DOHH2 (cell line): ENCODE results near the gene SNX9.

Experiments used
- H3F3A ChIP-seq: fragments of 200-600 bp; sonication (generic), shearing (Covaris generic); 2 replicates; pipeline ENCODE4 v1.6.0; 2016; ENCODE audit warnings: antibody characterized with exemption, mild to moderate bottlenecking; ENCODE audit not compliant: control insufficient read depth, insufficient read depth
- H3K27ac ChIP-seq: fragments of 200-600 bp; sonication (generic); 2 replicates; pipeline ENCODE4 v1.5.1; 2014; ENCODE audit warnings: low read depth, mild to moderate bottlenecking, low read length, moderate library complexity
- H3K27me3 ChIP-seq: fragments of 200-600 bp; sonication (generic); 2 replicates; pipeline ENCODE4 v1.6.1; 2014; ENCODE audit warnings: mild to moderate bottlenecking, low read length, mixed read lengths; ENCODE audit not compliant: control insufficient read depth
- H3K36me3 ChIP-seq: fragments of 200-600 bp; sonication (generic); 2 replicates; pipeline ENCODE4 v1.6.1; 2014; ENCODE audit warnings: mild to moderate bottlenecking, low read length, moderate library complexity, mixed read lengths; ENCODE audit not compliant: control insufficient read depth
- H3K4me1 ChIP-seq: fragments of 200-600 bp; sonication (generic); 2 replicates; pipeline ENCODE4 v1.6.1; 2014; ENCODE audit warnings: mild to moderate bottlenecking, low read length, mixed read lengths; ENCODE audit not compliant: control insufficient read depth
- H3K4me2 ChIP-seq: fragments of 200-600 bp; sonication (generic); 2 replicates; pipeline ENCODE4 v1.6.0; 2014; ENCODE audit warnings: mild to moderate bottlenecking, low read length, moderate library complexity
- H3K4me3 ChIP-seq: fragments of 200-600 bp; sonication (generic); 2 replicates; pipeline ENCODE4 v1.5.1; 2014; ENCODE audit warnings: mild to moderate bottlenecking, low read length, mixed read lengths
- H3K79me2 ChIP-seq: fragments of 200-600 bp; sonication (generic); 2 replicates; pipeline ENCODE4 v1.6.1; 2014; ENCODE audit warnings: mild to moderate bottlenecking, low read length, mixed read lengths; ENCODE audit not compliant: control insufficient read depth
- H3K9me2 ChIP-seq: fragments of 200-600 bp; sonication (generic); replicated peaks from 2 replicates; pipeline ENCODE4 v1.6.1; 2014; ENCODE audit warnings: mild to moderate bottlenecking, low read length, mixed read lengths; ENCODE audit not compliant: control insufficient read depth
- H3K9me3 ChIP-seq: fragments of 200-600 bp; sonication (generic); 2 replicates; pipeline ENCODE4 v1.6.1; 2014; ENCODE audit warnings: antibody characterized with exemption, low read length, mixed read lengths; ENCODE audit not compliant: control insufficient read depth, insufficient read depth
- H4K20me1 ChIP-seq: fragments of 200-600 bp; sonication (generic); 2 replicates; pipeline ENCODE4 v1.6.0; 2014; ENCODE audit warnings: low read depth, mild to moderate bottlenecking, antibody characterized with exemption, low read length, moderate library complexity; ENCODE audit not compliant: control insufficient read depth, insufficient read depth
- EZH2phosphoT487 ChIP-seq: fragments of 200-600 bp; sonication (generic); IDR thresholded peaks from 2 replicates; pipeline ENCODE4 v1.6.1; 2017; ENCODE audit warnings: borderline replicate concordance, mild to moderate bottlenecking, antibody characterized with exemption, low read length, moderate library complexity, mixed read lengths
- TF ChIP-seq, protein P1 (sequence below): fragments of 200-600 bp; sonication (generic); IDR thresholded peaks from one replicate; pipeline ENCODE4 v1.5.1; 2014; ENCODE audit warnings: antibody characterized with exemption, mild to moderate bottlenecking, low read depth, low read length; ENCODE audit not compliant: poor library complexity, severe bottlenecking

SNX9 gene

DNA sequence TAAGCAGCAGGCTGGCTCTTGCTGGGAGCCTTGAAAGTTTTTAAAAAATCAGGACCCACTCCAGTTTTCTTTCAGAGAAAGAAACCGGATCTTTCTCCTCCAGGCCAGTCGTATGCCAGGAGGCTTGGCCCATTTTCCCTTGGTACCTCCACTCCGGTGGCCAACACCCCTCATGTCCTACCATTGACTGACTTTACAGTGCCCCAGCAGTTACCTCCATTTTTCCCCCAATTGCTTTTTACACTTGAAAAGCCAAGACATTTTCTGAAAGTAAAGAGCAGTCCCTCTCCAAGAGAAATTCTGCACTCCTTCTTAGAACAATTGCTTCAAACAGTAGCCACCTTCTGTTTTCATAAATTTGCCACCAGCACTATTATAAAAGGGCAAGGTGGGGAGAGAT, 47.7 kb upstream of the SNX9 start:
- TF ChIP-seq, protein P1, sequence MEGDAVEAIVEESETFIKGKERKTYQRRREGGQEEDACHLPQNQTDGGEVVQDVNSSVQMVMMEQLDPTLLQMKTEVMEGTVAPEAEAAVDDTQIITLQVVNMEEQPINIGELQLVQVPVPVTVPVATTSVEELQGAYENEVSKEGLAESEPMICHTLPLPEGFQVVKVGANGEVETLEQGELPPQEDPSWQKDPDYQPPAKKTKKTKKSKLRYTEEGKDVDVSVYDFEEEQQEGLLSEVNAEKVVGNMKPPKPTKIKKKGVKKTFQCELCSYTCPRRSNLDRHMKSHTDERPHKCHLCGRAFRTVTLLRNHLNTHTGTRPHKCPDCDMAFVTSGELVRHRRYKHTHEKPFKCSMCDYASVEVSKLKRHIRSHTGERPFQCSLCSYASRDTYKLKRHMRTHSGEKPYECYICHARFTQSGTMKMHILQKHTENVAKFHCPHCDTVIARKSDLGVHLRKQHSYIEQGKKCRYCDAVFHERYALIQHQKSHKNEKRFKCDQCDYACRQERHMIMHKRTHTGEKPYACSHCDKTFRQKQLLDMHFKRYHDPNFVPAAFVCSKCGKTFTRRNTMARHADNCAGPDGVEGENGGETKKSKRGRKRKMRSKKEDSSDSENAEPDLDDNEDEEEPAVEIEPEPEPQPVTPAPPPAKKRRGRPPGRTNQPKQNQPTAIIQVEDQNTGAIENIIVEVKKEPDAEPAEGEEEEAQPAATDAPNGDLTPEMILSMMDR, result no peak
- TF ChIP-seq EZH2phosphoT487, result no peak
- Histone ChIP-seq H3K4me3 (no peak overlapping the region), H4K20me1 (no peaks in the 10 kb centered on the region), H3K27ac (no peak overlapping the region), H3K79me2 (no peaks in the 10 kb centered on the region), H3K4me2 (no peak overlapping the region), H3K9me2 (no peaks in the 10 kb centered on the region), H3K27me3 (peaks cover 32% of the 10 kb centered on the region), H3K4me1 (no peaks in the 10 kb centered on the region), H3F3A (no peaks in the 10 kb centered on the region), H3K36me3 (no peaks in the 10 kb centered on the region), H3K9me3 (no peaks in the 10 kb centered on the region)

GRCh38 chr6:157777344-157777743, 45.7 kb upstream of the SNX9 start:
- H3K4me1 ChIP-seq, result no peaks in the 10 kb centered on the region
- H3K36me3 ChIP-seq, result no peaks in the 10 kb centered on the region
- H3F3A ChIP-seq, result no peaks in the 10 kb centered on the region
- no peaks in the 10 kb centered on the region for H3K79me2 ChIP-seq
- H3K4me3 ChIP-seq, result no peak overlapping the region
- TF ChIP-seq, protein P1, result no peak
- TF ChIP-seq EZH2phosphoT487, result no peak
- no peaks in the 10 kb centered on the region for H3K9me2 ChIP-seq
- peaks cover 32% of the 10 kb centered on the region for H3K27me3 ChIP-seq
- no peaks in the 10 kb centered on the region for H3K9me3 ChIP-seq
- H3K4me2 ChIP-seq, result no peak overlapping the region
- H3K27ac ChIP-seq, result no peak overlapping the region
- H4K20me1 ChIP-seq, result no peaks in the 10 kb centered on the region

DNA sequence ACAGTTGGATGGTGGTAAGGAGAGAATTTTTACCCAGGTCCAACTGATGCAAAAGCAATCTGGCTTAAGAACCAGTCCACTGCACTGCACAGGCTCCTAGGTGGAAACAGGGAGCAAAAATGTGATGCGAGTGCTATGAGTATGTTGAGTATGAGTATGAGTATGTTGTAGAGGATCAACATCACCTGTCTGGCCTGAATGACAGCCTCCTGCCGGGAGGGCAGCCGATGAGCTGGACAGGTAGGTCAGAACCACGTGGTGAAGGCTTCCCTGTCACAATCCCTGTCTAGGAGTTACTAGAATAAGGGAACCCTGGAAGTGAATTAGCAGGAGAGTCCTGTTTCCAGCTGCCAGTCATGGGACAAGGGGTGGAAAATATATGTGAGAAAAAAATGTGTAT, 44.3 kb upstream of the SNX9 start:
- Histone ChIP-seq H3K4me1 (no peaks in the 10 kb centered on the region), H4K20me1 (no peaks in the 10 kb centered on the region), H3K27me3 (peaks cover 20% of the 10 kb centered on the region), H3F3A (no peaks in the 10 kb centered on the region), H3K9me2 (no peaks in the 10 kb centered on the region), H3K4me3 (no peak overlapping the region), H3K9me3 (no peaks in the 10 kb centered on the region), H3K36me3 (no peaks in the 10 kb centered on the region), H3K4me2 (no peak overlapping the region), H3K27ac (no peak overlapping the region), H3K79me2 (no peaks in the 10 kb centered on the region)
- TF ChIP-seq, protein P1, result no peak
- TF ChIP-seq EZH2phosphoT487, result no peak
